ENCODE data around the gene ISM1.

- TF ChIP-seq CTCF (IDR thresholded peaks at IDR 0.05; ENCODE audit: low read depth, low read length, poor library complexity, severe bottlenecking): no peak
- TF ChIP-seq EZH2phosphoT487 (IDR thresholded peaks at IDR 0.05; ENCODE audit: borderline replicate concordance, low read length): no peak
Measured at GRCh38 chr20:13211956-13212618, 9.0 kb upstream of the ISM1 start.

Measured in DOHH2 (cell line).